K562 (cell line): ENCODE measurements around the gene RNF187. TPM values are rescaled to one million over a fixed set of nuclear protein-coding genes. Genes with fewer than 3 reads are reported as not detected.

ENCODE experiments used
- BRD4 ChIP-seq: fragments of 200-600 bp; sonication (generic); IDR thresholded peaks from 2 replicates; pipeline ENCODE4 v1.6.1; 2017; ENCODE audit warnings: inconsistent platforms
- FOXK2 ChIP-seq, 2 experiments: fragments of 450-650 bp; IDR thresholded peaks in 1 of 2; conservative IDR thresholded peaks in 1 of 2; 2 replicates each; pipeline ENCODE4 v1.6.1; 2016; ENCODE audit warnings: low read depth in 2 of 2, mild to moderate bottlenecking in 1 of 2
- JUND ChIP-seq, 2 experiments: IDR thresholded peaks; 2 replicates in 1 of 2; 3 replicates in 1 of 2; pipeline ENCODE4 v1.6.1; 2011; ENCODE audit warnings: borderline replicate concordance in 2 of 2, low read depth in 2 of 2, low read length in 2 of 2, improper control_type of control experiment in 1 of 2, missing biosample characterization in 1 of 2, missing genetic modification characterization in 1 of 2, missing genetic modification reagents in 1 of 2
- MAFK ChIP-seq: IDR thresholded peaks from 2 replicates; pipeline ENCODE4 v1.6.1; 2011; ENCODE audit warnings: low read length, improper control_type of control experiment
- NFXL1 ChIP-seq: fragments of 450-650 bp; formaldehyde crosslinking; IDR thresholded peaks from 2 replicates; pipeline ENCODE4 v1.4.0; 2021; ENCODE audit warnings: mild to moderate bottlenecking
- POLR2AphosphoS2 ChIP-seq: IDR thresholded peaks from 2 replicates; pipeline ENCODE4 v1.6.1; 2012; ENCODE audit warnings: low read length, improper control_type of control experiment
- RBM25 ChIP-seq: fragments of 200-400 bp; formaldehyde crosslinking; IDR thresholded peaks from 2 replicates; pipeline ENCODE4 v1.6.1; 2018; ENCODE audit warnings: low read length, low read depth, moderate library complexity; ENCODE audit not compliant: severe bottlenecking
- SMAD4 ChIP-seq: fragments of 250-450 bp; sonication (Bioruptor Pico); conservative IDR thresholded peaks from 2 replicates; pipeline ENCODE4 v1.8.0; 2021; ENCODE audit warnings: inconsistent platforms, mild to moderate bottlenecking, moderate library complexity
- STAG1 ChIP-seq: sonication (generic); formaldehyde crosslinking; IDR thresholded peaks from 2 replicates; pipeline ENCODE4 v1.5.0; 2020; ENCODE audit warnings: missing genetic modification reagents, borderline replicate concordance
- WHSC1 ChIP-seq: IDR thresholded peaks from one replicate; pipeline ENCODE4 v1.6.1; 2012; ENCODE audit warnings: low read length, control low read depth, inconsistent platforms
- ZNF41 ChIP-seq: fragments of 250-450 bp; sonication (Bioruptor Pico); conservative IDR thresholded peaks from 2 replicates; pipeline ENCODE4 v1.4.0; 2020; ENCODE audit warnings: mild to moderate bottlenecking
- polyA plus RNA-seq, 8 experiments: library from polyadenylated mRNA; depleted of rRNA in 4 of 8; stranded (reverse) in 5 of 8; unstranded in 3 of 8; fragments of >200 nt; fragmentation: Nextera tagmentation in 2 of 8; fragmentation: Illumina TruSeq in 1 of 8; extraction: Ambion mirVana in 2 of 8; extraction: Trizol in 1 of 8; gene quantifications; 2 replicates each; pipeline versions ENCODE4 v1.2.1 to v1.2.3, GENCODE V29; 2011 to 2014; ENCODE audit warnings: inconsistent platforms in 1 of 8, missing spikeins in 1 of 8
- total RNA-seq, 7 experiments: library from RNA; depleted of rRNA in 6 of 7; stranded (reverse); fragments of >200 nt in 6 of 7; fragmentation: Illumina TruSeq in 2 of 7; extraction: Trizol in 2 of 7; gene quantifications; 2 replicates each; pipeline versions ENCODE4 v1.2.1 to v1.2.3, GENCODE V29; 2011 to 2021; ENCODE audit warnings: low replicate concordance in 1 of 7
- TF ChIP-seq, protein P1 (sequence below), 3 experiments: fragments of 200-800 bp in 1 of 3; fragments of 250-450 bp in 1 of 3; fragments of 450-650 bp in 1 of 3; sonication (Bioruptor Pico) in 1 of 3; sonication (Bioruptor generic) in 1 of 3; formaldehyde crosslinking in 1 of 3; IDR thresholded peaks; 2 replicates each; pipeline versions ENCODE4 v1.6.1 to v1.8.0; 2016 to 2022; ENCODE audit warnings: mild to moderate bottlenecking in 2 of 3, missing genetic modification characterization in 2 of 3, missing compliant biosample characterization in 1 of 3, moderate library complexity in 1 of 3
- TF ChIP-seq, protein P2 (sequence below): sonication (generic); formaldehyde crosslinking; IDR thresholded peaks from 2 replicates; pipeline ENCODE4 v1.8.0; 2023; ENCODE audit warnings: mild to moderate bottlenecking, missing genetic modification reagents
- TF ChIP-seq, protein P3 (sequence below): fragments of 250-450 bp; sonication (Bioruptor Pico); IDR thresholded peaks from 2 replicates; pipeline ENCODE4 v1.4.0; 2020
- TF ChIP-seq, protein P4 (sequence below): fragments of 250-450 bp; sonication (Bioruptor Pico); IDR thresholded peaks from 2 replicates; pipeline ENCODE4 v1.4.0; 2020; ENCODE audit warnings: mild to moderate bottlenecking, moderate library complexity

RNF187 gene
- total and polyA plus RNA-seq, 9 of the 15 experiments (the other 6 are each of a cell fraction or from before 2014, with no cell fraction given), result 2.3 to 119 (median 41.9) TPM

DNA sequence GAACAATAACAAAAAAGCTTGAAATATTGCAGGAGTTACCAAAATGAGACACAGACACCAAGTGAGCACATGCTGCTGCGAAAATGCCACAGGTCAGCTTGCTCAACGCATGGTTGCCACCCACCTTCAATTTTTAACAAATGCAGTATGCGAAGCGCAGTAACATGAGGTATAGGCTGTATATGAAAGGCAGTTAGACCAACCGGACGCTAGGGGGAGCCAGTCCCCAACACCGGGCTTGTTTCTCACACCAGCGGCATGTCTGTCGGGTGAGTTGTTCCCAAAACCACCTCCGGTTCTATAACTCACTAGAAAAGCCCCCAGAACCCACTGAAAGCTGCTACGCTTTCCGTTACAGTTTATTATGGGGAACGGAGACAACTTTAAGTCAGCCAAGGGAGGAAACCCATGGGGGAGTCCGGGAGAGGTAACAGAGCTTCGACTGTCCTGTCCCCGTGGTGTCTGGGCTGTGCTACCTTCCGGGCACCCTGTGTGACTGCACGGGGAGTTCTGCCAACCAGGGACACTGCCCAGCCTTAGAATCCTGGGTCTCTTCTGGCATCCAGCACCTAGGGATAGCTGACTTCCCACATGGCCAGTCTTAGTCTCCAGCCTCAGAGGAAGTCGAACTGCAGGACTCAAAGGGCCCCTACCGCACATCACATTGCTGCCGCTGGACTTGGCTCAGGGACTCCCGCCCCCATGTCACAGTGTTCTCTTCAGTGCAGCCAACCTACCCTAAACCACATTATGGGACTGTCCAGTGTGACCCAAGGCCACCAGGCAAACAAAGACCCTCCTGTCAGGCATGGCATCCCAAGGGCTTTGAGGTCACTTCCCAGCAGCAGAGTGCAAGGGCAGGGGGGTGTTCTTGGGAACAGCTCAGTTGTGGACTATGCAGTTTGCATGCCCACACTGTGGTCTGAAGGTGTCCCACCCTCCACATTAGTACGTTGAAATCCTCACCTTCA lies 14.0 kb downstream of the RNF187 start (continued):
- TF ChIP-seq, protein P1, sequence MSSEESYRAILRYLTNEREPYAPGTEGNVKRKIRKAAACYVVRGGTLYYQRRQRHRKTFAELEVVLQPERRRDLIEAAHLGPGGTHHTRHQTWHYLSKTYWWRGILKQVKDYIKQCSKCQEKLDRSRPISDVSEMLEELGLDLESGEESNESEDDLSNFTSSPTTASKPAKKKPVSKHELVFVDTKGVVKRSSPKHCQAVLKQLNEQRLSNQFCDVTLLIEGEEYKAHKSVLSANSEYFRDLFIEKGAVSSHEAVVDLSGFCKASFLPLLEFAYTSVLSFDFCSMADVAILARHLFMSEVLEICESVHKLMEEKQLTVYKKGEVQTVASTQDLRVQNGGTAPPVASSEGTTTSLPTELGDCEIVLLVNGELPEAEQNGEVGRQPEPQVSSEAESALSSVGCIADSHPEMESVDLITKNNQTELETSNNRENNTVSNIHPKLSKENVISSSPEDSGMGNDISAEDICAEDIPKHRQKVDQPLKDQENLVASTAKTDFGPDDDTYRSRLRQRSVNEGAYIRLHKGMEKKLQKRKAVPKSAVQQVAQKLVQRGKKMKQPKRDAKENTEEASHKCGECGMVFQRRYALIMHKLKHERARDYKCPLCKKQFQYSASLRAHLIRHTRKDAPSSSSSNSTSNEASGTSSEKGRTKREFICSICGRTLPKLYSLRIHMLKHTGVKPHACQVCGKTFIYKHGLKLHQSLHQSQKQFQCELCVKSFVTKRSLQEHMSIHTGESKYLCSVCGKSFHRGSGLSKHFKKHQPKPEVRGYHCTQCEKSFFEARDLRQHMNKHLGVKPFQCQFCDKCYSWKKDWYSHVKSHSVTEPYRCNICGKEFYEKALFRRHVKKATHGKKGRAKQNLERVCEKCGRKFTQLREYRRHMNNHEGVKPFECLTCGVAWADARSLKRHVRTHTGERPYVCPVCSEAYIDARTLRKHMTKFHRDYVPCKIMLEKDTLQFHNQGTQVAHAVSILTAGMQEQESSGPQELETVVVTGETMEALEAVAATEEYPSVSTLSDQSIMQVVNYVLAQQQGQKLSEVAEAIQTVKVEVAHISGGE (CRISPR knock-in tag; IDR thresholded peaks at IDR 0.05), result no peak
- TF ChIP-seq ZNF41 (CRISPR knock-in tag) (no peak), RBM25 (no peak), BRD4 (no peak), SMAD4 (CRISPR knock-in tag) (peak; percentile 67), FOXK2 (conservative IDR thresholded peaks at IDR 0.05 in 1 of 2, IDR thresholded peaks at IDR 0.05 in 1 of 2; ENCODE audit: low read depth in 2 of 2) (peak; percentile 58 to 76; a peak in 3 of 4 replicates), MAFK (no peak), JUND (IDR thresholded peaks at IDR 0.05; ENCODE audit: borderline replicate concordance, low read depth, low read length) (peak; percentile 73; the same call in 1 of the 2 replicates), JUND (tag; IDR thresholded peaks at IDR 0.05; ENCODE audit: borderline replicate concordance, low read depth, low read length) (no peak; the same call in 2 of the 3 replicates), WHSC1 (no peak), POLR2AphosphoS2 (no peak), STAG1 (no peak; the same call in 1 of the 2 replicates), NFXL1 (CRISPR knock-in tag) (no peak)
- TF ChIP-seq, protein P2, sequence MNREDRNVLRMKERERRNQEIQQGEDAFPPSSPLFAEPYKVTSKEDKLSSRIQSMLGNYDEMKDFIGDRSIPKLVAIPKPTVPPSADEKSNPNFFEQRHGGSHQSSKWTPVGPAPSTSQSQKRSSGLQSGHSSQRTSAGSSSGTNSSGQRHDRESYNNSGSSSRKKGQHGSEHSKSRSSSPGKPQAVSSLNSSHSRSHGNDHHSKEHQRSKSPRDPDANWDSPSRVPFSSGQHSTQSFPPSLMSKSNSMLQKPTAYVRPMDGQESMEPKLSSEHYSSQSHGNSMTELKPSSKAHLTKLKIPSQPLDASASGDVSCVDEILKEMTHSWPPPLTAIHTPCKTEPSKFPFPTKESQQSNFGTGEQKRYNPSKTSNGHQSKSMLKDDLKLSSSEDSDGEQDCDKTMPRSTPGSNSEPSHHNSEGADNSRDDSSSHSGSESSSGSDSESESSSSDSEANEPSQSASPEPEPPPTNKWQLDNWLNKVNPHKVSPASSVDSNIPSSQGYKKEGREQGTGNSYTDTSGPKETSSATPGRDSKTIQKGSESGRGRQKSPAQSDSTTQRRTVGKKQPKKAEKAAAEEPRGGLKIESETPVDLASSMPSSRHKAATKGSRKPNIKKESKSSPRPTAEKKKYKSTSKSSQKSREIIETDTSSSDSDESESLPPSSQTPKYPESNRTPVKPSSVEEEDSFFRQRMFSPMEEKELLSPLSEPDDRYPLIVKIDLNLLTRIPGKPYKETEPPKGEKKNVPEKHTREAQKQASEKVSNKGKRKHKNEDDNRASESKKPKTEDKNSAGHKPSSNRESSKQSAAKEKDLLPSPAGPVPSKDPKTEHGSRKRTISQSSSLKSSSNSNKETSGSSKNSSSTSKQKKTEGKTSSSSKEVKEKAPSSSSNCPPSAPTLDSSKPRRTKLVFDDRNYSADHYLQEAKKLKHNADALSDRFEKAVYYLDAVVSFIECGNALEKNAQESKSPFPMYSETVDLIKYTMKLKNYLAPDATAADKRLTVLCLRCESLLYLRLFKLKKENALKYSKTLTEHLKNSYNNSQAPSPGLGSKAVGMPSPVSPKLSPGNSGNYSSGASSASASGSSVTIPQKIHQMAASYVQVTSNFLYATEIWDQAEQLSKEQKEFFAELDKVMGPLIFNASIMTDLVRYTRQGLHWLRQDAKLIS, result no peak
- TF ChIP-seq, protein P3, sequence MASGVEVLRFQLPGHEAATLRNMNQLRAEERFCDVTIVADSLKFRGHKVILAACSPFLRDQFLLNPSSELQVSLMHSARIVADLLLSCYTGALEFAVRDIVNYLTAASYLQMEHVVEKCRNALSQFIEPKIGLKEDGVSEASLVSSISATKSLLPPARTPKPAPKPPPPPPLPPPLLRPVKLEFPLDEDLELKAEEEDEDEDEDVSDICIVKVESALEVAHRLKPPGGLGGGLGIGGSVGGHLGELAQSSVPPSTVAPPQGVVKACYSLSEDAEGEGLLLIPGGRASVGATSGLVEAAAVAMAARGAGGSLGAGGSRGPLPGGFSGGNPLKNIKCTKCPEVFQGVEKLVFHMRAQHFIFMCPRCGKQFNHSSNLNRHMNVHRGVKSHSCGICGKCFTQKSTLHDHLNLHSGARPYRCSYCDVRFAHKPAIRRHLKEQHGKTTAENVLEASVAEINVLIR, result no peak
- TF ChIP-seq, protein P4, sequence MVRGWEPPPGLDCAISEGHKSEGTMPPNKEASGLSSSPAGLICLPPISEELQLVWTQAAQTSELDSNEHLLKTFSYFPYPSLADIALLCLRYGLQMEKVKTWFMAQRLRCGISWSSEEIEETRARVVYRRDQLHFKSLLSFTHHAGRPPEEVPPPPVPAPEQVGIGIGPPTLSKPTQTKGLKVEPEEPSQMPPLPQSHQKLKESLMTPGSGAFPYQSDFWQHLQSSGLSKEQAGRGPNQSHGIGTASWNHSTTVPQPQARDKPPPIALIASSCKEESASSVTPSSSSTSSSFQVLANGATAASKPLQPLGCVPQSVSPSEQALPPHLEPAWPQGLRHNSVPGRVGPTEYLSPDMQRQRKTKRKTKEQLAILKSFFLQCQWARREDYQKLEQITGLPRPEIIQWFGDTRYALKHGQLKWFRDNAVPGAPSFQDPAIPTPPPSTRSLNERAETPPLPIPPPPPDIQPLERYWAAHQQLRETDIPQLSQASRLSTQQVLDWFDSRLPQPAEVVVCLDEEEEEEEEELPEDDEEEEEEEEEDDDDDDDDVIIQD (CRISPR knock-in tag), result 0 out of 2 replicates have a peak, but pooled peaks have one; percentile 45
